Activated naive CD4-positive, alpha-beta T cell treated with Interleukin-2 at 50 U/mL for 16 hours (primary cell): ENCODE results near the gene CERCAM.

Experiments
- DNase-seq: peaks from one replicate; pipeline ENCODE4 v3.0.0-alpha.2; 2020

The CERCAM gene

GRCh38 chr9:128473104-128473503, 52.4 kb downstream of the CERCAM start:
- DNase-seq: no peak

DNA sequence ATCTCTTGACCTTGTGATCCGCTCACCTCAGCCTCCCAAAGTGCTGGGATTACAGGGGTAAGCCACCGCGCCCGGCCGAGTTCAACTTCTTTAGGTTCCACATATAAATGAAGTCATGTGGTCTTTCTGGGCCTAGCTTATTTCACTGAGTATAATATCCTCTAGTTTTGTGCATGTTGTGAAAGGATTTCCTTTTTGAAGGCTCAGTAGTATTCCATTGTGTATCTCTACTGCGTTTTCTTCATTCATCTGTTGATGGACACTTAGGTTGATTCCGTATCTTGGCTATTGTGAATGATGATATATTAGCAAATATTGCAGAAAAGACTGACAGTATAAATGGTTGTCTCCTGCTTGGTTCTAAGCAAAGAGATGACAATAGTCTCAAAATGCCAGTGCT, 55.2 kb downstream of the CERCAM start:
- no peak for DNase-seq

DNA sequence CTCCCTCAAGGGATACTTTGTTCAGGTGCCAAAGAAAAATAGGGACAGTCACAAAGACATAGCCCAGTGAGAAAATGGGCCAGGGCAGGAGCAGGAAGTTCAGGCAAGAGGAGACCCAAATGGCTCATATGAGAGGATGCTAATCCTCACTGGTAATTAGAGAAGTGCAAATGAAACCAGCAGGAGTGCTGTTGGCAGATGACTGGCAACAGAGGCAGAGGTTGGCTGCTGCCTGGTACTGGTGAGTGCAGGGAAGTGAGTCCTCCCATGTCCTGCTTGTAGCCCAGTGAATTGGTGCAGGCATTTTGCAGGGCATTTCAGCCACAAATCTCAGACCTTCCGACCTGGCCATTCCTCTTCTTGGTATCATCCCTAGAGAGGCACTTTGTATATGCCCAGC, 58.6 kb downstream of the CERCAM start:
- no peak for DNase-seq

DNA sequence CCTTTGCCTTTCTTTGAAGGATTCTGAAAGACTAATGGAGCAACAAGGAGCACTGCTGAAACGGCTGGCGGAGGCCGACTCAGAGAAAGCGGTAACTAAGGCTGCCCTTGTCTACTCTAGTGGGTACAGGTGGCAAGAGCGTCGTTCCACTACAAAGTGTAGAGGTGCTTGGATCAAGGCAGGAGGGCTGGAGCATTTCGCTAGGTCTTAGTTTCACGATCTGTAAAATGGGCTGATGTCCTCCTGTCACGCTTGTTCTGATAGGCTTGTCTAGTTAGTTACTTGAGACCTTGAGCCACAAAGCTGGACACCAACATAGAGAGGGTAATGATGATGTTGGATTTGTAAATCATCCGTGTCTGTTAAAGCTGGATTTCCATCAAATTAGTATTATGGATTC, 60.9 kb downstream of the CERCAM start:
- no peak for DNase-seq

DNA sequence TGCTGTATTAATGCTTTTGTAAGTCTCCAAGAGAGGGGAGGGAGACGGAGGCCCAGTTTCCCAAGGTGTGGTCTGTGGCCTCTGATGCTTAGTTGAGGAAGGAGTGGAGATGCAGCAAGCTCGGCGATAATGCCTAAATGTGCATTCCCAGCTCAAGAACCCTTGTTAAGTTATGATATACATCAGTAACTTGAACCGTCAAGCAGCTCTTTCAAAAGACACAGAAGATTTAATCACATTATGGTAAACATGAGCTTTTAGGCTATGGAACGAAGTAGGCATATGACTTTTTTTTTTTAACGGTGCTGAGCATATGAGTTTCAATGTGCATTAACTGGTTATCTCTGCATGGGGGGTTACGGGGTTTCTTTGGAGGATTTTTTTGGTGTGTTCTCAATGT, 61.5 kb downstream of the CERCAM start:
- no peak for DNase-seq

DNA sequence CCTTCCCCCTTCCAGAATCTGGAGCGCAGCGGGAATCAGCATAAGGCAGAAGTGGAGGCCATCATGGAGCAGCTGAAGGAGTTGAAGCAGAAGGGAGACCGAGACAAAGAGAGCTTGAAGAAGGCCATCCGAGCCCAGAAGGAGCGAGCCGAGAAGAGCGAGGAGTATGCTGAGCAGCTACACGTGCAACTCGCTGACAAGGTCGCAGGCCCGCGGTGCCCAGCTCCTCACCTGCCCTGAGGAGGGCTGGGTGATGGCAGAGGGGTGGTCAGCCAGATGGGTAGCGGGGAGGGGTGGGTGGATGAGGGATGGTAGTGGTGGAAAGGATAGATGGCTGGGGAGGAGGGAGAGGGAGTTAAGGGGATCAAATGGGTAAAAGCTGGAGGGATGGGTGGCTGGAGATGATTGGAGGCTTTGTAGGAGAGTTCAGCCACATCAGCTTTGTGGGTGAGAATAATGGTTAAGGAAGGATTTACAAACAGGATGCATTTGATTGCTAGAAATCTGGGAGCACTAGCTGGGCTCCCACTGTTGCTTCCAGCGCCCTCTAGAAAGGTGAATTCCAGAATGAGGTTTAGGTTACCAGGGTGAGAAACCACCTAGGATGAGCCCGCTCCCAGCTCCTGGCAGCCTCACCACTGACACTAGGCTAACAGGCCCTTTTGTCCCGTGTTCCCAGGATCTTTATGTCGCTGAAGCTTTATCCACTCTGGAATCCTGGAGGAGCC, 64.2 kb downstream of the CERCAM start:
- no peak for DNase-seq

DNA sequence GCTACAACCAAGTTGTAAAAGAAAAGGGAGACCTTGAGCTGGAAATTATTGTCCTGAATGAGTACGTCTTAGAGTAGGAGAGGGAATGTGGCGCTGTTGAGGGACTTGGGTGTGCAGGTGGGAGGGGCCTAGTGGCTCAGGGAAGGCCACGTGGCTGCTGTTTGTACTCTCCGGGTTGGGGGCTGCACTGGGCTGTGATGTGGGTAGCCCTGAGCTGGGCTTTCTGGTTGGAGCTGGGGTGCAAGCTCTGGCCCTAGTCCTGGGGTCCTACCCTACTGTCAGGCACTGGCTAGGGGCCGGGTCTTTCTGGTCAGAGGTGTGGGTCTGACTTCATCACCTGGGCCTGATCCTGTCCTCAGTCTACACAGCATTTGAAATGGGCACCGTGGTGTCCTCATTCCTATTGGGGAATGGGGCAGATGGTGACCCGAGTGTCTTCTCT, 64.8 kb downstream of the CERCAM start:
- DNase-seq: no peak

- no peak for DNase-seq
Observed at GRCh38 chr9:128486201-128486600, 65.5 kb downstream of the CERCAM start.
